Measurements from ENCODE around the gene KCNF1.

- TF ChIP-seq, protein P1, sequence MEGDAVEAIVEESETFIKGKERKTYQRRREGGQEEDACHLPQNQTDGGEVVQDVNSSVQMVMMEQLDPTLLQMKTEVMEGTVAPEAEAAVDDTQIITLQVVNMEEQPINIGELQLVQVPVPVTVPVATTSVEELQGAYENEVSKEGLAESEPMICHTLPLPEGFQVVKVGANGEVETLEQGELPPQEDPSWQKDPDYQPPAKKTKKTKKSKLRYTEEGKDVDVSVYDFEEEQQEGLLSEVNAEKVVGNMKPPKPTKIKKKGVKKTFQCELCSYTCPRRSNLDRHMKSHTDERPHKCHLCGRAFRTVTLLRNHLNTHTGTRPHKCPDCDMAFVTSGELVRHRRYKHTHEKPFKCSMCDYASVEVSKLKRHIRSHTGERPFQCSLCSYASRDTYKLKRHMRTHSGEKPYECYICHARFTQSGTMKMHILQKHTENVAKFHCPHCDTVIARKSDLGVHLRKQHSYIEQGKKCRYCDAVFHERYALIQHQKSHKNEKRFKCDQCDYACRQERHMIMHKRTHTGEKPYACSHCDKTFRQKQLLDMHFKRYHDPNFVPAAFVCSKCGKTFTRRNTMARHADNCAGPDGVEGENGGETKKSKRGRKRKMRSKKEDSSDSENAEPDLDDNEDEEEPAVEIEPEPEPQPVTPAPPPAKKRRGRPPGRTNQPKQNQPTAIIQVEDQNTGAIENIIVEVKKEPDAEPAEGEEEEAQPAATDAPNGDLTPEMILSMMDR (IDR thresholded peaks at IDR 0.05; ENCODE audit: poor library complexity) = no peak
- no peak for TF ChIP-seq EZH2phosphoT487 (IDR thresholded peaks at IDR 0.05; ENCODE audit: low read depth, severe bottlenecking, unreplicated experiment)
- no peak for TF ChIP-seq EZH2 (IDR thresholded peaks at IDR 0.05; ENCODE audit: borderline replicate concordance)
Observed at GRCh38 chr2:10873171-10873570, 38.6 kb upstream of the KCNF1 start.
